Right lobe of liver (tissue), 4 donors: Measurements from ENCODE around the gene AMIGO3.

Experiments used
- CTCF ChIP-seq, 4 donors: fragments of 200-600 bp in 3 of 4; fragments of 450-650 bp in 1 of 4; IDR thresholded peaks; one replicate each; pipeline versions ENCODE4 v1.5.1 to v1.8.0; 2016 to 2022; ENCODE audit warnings: antibody characterized with exemption in 4 of 4, mild to moderate bottlenecking in 2 of 4
- POLR2A ChIP-seq: fragments of 450-650 bp; IDR thresholded peaks from one replicate; pipeline ENCODE4 v1.6.1; 2017; ENCODE audit warnings: antibody characterized with exemption, mild to moderate bottlenecking
- donor health status: DM: no; HTN: no; CAD: no.
- donor health status: DM: no; HTN: no; CAD: no.
- donor health status: DM: no; HTN: yes; CAD: no.

DNA sequence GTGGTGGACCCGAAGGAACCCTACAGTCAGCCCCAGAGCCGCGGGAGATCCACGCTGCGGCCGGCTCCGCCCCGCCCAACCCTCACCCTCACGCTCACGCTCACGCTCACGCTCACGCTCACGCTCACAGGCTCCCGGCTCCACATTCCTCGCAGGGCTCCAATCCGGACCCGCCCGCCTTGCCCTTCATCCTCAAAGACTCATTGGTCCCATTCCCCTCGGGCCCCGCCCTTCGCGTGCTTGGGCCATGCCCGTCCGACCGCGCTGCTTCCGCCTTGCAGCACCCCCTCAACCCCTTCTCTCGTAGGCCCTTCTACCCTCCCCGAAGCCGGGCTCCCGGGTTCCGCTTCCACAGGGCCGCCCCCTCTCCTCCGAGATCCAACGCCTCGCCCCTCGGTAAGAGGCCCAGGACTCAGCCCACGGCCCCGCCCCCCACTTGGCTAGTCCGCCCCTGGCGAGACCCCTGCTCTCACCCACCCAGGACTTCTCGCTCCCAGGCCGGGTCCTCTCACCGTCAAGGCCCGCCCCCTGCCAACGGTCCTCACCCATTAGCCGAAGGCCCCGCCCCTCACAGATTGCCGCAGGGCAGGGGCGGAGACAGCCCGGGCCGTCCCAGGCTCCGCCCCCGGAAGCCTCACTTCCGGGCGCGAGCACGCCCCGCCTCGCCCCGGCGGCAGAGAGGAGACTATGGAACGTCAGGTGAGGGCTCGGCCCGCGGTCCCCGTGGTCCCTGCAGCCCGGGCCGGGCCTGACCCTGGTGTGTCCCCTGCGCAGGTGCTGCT lies 45.6 kb downstream of the AMIGO3 start, which contains the start of gene APEH:
- TF ChIP-seq CTCF (IDR thresholded peaks at IDR 0.05), result no peak
- TF ChIP-seq POLR2A, result peak; percentile 77
